Stimulated activated CD8-positive, alpha-beta memory T cell treated with anti-CD3 and anti-CD28 coated beads, Interleukin-12 subunit alpha, Interleukin-12 subunit beta, amount 100 ng/mL, for 24 hours (primary cell): ENCODE measurements around the gene HMGN1.

ENCODE experiments used
- DNase-seq: peaks from one replicate; pipeline ENCODE4 v3.0.0-alpha.2; 2020; ENCODE audit errors: extremely low read depth

The HMGN1 gene

DNA sequence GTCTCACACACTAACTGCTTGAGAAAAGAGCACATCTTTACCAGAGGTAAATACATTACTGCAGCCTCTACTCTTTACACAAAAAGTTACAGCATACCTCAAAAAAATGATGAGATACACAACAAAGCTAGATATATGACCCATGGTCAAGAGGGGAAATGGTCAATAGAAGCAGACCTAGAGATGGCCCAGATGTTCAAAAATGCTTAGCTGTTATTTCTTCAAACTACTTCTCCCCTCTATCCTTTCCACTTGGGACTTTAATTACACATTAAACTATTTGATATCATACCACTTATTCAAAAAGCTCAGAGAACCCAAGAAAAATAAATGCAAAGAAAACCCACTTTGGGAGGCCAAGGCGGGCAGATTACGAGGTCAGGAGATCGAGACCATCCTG is 48.3 kb downstream of the HMGN1 start:
- DNase-seq = no peak

- no peak for DNase-seq
Measured at GRCh38 chr21:39296891-39297290, 52.0 kb downstream of the HMGN1 start.
